Limb (tissue), 2 donors: Measurements from ENCODE around the gene CACNA1E.

Experiments
- DNase-seq, 2 donors: peaks; one replicate each; pipeline ENCODE4 v3.0.0-alpha.2; 2016; ENCODE audit errors: extremely low spot score in 2 of 2

The CACNA1E gene

DNA sequence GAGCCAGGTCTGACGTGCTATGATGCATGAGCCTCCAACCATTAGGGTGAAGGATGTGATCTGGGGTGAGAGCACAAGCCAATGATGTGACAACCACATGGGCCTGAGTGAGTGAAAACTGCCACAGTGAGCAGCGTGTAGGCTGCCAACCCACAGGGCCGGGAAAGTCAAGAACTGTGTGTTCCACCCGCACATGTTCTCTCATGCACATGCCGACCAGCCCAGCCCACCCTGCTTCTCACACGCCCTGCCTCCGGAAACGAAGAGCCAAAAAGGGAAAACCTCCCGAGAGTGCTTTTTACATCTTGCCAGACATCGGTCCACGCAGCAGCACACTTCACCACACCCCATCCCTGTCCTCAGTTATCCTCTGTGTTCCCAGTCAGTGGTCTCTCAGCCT is 197.0 kb downstream of the CACNA1E start:
- DNase-seq: no peak

DNA sequence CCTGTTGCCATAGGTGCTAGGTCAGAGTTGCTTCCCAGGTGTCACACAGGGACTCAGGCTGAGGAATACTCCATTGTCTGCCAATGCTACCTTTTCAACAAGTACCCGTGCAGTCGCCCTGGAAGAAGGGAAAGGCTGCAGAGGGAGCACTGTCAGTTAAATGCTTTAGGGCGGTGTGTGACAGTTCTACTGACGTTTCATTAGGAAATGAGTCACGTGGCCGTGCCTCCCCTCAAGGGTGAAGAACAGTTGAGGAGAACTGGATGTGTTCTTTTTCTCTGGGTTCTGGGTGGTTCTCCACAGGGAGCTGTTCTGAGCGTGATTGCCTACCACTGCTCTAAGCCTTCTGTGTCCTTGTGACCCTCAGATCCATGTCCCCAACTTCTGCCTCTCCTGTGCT is 197.6 kb downstream of the CACNA1E start:
- no peak for DNase-seq

DNA sequence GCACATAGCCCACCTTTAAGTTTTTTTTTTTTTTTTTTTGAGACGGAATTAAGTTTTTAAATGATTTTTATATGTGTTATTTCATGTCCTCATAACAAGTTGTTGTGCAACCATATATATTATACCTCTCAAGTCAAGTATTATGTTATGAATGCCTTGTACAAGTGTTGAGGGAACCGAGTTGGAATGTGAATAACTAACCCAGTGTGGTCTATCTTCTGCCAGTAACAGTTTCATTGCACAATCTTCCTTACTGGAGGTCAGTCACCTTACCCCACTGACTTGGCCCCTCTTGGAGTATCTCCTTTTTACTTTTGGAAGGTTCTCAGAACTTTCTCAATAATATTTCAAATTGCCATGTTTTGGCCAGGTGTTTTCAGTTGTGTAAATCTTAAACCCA is 201.9 kb downstream of the CACNA1E start:
- no peak for DNase-seq

DNA sequence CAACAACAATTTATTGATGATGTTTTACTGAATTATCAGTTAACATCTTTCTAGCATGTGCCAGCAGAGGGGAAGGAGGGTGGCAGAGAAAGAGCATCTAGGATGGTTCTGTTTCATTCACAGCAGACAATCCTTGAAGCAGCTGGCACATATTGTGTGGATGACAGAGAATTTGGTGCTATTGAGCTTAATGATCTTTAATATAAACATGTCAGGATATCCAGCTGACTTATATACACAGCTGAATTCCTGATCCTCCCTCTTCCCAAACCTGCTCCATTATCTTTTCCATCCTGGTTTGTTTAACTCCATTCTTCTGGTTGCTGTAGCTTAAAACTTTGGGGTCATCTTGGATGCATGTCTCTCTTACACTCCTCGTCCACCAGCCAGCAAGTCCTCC is 218.6 kb downstream of the CACNA1E start:
- no peak for DNase-seq

DNA sequence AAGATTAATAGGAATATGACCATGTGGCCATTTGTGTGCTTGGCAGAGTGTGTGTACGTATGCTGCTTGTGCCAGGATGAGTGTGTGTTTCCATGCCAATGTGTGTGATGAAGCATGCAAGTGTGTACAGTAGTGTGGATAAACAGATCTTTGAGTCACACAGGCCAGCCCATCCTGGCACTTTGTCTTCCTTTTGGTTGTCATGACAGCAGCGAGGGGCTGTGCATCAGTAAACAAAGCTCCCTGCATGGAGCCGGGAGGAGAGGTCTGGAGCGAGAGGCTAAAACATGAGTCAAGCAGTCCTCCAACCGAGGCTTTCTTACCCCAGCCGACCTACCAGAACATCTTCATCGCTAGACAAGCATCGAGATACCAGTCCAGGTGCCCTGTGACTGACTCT is 221.2 kb downstream of the CACNA1E start:
- no peak for DNase-seq

DNA sequence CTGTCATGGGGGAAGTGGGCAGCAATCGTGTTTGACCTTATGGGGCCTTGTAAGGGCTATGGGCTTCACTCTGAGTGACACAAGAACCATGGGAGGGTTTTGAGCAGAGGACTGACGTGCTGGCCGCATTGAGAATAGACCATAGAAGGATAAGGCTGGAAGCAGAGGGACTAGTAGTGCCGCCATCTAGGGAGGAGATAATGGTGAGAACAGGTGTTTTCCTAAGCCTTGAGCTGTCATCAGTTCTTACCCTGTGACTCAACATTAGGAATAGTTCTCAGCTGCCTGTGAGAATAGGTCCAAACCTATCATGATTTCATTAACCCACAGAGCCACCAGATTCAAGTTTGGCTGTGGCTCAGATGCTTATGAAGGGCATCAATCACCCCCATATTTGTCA is 228.5 kb downstream of the CACNA1E start:
- no peak for DNase-seq

DNA sequence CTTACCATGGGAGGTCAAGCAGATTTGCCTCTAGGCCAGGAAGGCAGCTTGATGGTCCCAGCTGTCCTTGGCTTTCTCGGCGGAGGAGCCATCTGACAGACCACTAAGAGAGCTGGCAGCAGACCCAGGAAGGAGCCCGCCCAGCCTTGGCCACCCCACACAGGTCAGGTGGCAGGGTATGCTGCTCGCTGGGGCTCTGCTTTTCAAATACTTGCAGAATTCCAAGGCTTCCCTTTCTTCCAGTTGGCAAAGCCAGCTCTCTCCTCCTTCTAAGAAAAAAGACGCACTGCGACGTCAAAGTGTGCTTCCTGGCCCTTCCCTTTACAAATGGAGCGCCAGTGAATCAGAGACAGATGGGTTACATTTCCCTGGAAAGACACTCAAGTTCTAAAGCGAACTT is 229.4 kb downstream of the CACNA1E start:
- DNase-seq: no peak

DNA sequence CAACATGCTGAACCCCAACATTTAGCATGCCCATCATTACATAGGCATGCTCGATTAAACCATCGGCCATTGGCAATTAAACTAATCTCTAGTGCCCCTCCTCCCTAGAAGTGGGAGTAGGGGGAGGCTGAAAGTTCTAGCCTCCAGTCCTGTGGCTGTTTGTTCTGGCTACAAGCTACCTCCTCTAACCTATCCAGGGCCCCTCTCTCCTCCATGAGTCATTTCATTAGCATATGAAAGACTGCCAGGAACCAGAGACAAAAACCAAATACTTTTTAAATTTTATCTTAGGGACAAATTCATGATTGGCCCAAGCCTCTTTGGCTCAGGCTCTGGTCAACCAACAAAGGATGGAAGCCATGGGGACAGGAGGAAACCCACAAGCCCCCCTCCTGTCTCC is 231.1 kb downstream of the CACNA1E start:
- DNase-seq: no peak

DNA sequence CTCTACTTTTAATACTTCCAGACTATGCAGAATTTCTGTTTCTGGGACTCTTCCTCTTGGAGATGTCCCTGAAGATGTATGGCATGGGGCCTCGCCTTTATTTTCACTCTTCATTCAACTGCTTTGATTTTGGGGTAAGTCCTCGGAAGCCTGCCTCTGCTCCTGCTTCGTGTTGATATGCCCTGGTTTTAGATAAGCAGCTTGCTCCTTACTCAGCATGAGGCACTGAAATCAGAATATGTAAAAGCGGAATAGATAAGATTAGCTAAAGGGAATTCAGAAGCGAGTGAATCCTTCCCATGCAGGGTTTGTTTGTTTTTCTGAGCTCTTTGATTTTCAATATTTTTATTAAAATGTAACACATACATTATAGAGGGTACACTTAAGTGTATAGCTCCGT is 234.7 kb downstream of the CACNA1E start:
- no peak for DNase-seq

DNA sequence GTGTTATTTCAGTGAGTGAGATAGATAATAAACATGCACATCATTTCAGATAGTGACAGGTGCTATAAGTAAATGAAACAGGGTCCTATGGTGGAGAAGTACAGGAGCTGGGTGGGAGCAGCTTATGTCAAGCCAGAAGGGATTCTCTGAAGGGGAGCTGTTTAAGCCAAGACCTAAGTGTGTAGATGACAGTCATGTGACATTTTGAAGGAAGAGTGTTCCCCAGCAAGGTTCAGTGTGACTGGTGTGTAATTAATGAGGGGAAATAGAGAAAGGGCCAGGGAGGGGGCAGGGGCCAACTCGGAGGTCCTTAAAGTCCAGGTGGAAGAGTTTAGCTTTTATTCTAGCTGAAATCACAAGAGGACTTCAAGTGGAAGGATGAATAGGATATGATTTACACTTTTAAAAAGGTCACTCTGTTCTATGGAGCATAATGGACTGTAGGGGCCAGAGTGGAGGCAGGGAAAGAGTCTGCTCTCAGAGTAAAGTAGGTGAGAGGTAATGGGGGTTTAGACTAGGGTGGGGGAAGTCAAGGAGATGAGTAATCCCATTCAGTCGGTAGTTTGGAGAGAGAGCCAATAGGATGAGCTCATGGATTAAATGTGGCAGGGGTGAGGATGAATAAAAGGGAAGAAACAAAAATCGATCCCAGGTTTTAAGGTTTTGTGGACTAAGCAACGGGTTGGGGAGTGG is 243.1 kb downstream of the CACNA1E start:
- no peak for DNase-seq

DNA sequence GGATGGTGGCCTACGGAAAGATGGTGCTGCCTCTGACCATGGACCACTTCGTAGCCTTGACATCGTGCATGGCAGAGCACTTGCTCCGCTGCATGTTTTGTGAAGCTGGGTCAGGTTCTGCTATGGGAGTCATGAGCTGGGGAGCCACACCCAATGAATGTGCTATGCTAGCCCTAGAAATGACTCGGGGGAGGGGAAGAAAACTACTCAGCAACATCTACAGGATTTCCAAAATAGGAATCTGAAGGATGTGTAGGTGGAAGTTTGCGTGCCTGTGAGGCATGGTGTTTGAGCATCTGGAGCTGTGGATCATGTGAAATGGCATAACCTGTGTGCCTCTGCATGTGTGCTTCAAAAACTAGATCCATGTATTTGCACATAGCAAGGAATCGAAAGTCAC is 247.3 kb downstream of the CACNA1E start:
- no peak for DNase-seq

DNA sequence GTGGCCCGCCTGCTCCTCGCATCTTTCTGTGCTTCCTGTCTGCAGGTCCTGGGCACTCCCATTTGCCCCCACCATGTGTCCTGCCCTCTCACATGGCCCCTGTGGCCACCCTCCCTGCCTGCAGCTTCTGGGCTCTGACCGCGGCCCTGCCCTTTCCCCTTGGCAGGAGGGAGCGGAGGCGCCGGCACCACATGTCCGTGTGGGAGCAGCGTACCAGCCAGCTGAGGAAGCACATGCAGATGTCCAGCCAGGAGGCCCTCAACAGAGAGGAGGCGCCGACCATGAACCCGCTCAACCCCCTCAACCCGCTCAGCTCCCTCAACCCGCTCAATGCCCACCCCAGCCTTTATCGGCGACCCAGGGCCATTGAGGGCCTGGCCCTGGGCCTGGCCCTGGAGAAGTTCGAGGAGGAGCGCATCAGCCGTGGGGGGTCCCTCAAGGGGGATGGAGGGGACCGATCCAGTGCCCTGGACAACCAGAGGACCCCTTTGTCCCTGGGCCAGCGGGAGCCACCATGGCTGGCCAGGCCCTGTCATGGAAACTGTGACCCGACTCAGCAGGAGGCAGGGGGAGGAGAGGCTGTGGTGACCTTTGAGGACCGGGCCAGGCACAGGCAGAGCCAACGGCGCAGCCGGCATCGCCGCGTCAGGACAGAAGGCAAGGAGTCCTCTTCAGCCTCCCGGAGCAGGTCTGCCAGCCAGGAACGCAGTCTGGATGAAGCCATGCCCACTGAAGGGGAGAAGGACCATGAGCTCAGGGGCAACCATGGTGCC is 249.1 kb downstream of the CACNA1E start:
- DNase-seq: no peak

DNA sequence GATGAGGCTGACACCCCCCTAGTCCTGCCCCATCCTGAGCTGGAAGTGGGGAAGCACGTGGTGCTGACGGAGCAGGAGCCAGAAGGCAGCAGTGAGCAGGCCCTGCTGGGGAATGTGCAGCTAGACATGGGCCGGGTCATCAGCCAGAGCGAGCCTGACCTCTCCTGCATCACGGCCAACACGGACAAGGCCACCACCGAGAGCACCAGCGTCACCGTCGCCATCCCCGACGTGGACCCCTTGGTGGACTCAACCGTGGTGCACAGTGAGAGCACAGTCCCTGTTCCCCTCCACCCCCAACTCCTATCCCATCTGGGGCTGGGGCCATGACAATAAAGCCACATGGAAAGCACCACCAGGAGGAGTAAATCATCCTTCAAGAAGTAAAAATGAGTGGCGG is 250.2 kb downstream of the CACNA1E start:
- no peak for DNase-seq

DNA sequence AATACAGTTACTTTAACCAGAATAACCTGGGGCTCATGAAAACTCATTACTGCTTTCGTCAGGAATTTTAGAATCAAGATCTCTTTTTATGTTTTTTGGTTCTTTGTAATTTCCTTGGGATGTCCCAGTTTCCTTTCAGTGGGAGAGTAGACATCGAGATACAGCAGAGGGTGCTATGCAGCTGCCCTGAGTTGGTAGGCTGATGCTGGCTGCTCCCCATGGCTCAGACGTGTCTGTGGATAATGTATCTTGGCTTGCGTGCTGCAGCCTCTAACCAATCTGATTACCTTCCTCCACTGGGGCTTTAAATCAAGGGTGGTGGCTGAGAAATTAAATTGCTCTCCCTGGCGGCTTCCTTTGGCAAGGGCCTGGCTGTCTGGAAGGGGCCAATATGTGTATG is 253.7 kb downstream of the CACNA1E start:
- no peak for DNase-seq

DNA sequence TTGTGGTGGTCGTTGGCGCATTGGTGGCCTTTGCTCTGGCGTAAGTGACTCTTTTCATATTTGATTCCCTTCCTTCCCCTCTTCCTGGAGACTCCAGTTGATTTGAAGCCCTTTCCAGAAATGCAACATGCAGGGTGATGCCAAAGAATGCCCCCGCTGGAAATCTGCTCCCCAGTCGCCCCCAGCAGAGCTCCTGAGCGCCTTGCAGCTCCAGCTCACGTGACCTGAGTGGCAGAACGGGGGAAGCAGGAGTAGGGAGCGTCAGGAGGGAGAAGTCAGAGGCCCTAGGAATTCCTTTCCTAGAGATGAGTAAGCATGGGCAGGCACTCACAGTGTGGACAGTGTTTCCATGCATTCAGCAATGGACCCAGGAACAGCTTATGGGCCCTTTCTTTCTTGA is 255.9 kb downstream of the CACNA1E start:
- no peak for DNase-seq

DNA sequence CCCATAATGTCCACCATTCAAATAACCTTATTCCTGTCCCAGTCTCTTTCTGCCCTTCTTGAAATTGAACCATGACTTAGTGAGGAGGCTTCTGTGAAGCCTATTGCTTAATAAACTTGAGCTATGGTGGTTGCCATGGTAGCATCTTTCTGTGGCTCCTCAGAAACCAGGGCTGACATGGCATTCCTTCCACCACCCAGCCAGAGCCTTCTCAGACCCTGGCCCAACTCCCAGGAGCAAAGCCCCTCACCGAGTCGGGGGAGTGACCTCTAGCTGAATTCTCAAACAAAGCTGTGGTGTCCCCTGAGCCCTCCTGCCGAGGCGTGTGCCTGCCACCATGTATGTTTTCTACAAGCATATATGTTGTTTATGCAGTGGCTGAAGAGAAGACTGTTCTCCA is 259.1 kb downstream of the CACNA1E start:
- peak in 1 of 2 donors; percentile 50 for DNase-seq

DNA sequence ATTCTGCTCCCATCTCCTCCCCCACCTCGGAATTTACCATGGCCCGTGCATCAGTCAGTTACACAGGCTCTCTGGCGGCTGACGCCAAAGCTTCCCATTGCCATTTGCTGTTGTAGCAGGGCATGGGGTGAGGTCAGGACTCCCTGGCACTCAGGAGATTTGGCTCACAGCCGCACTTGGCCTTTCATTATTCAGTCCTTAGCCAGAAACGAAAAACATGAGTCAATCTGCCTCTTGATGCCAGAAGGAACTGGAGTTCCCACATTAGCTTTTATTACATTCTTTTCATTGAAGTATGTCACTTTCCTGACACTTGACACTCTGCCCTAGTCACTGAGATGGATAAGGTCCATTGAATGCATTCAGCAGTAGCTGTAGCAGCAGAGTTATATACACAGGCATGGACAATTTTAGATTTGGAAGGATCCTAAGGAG is 260.6 kb downstream of the CACNA1E start:
- DNase-seq: no peak

DNA sequence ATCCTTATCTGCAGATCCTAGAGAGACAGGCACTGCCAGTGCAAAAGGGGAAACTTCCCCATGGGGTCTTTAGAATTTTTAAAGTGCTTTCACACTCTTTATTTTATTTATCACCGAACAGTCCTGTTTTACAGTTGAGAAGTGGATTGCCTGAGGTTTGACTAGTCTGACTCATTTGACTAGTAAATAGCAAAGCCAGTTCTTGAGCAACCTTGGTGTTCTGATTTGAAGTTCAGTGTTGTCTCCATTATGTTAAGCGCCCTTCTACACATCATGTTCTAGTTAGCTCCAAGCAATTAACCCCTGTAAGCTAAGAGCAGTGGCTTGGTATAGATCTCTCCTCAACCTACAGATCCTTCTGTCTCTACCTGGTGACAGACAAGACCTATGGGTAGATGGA is 262.9 kb downstream of the CACNA1E start:
- DNase-seq: no peak

DNA sequence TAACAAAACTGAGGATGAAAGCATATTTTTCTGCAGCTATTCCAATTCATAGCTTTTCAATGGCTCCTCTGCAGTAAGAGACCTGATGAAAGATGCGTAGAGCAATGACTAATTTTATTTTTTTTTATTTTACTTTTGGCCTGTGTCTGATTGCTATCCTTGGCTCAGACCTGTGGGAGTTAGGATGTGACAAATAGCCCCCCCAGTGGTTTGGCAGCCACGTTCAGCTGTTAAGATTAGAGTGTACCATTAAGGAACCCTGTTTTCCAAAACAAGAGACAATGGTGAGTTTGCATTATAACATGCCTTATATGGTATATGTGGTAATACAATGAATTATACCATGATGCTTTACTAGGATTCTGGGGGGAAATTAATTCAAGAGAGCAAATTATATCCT is 264.7 kb downstream of the CACNA1E start:
- DNase-seq: no peak

DNA sequence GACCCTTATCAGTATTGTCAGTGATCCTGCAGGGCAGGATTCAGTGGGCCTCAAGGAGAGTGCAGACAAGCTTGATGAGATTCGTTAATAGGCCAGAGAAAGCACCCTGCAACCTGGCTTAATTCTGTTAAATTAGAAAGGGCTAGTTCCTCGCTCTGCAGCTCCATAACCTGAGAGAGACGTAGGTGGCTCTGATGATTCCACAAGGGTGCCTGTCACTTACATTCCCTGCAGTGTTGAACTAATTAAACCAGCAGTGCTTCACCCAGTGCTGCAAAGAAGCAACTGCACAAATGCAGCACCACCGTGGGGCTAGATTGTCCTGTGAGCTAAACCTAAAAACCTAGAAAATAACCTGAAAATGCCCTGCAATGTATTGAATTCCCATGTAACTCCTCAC is 270.8 kb downstream of the CACNA1E start:
- DNase-seq: no peak

DNA sequence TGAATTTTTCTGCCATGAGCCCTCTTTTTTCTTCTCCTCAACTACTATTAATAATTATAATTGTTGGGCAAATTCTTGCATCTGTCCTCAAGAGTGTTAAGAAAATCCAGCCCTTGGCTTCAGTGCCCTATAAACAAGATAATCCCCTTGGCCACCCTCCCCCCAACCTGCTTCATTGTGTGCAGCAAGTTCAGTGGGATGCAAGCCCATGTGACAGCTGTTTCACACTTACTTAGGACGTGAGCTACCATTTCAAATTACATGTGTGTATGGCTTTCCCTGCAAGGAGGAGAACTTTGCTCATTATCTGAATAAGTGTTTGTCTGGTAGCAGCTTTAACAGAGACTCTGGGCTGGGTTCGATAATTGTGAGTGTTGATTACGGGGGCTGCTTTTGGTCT is 276.2 kb downstream of the CACNA1E start:
- DNase-seq: peak in 1 of 2 donors; percentile 13

DNA sequence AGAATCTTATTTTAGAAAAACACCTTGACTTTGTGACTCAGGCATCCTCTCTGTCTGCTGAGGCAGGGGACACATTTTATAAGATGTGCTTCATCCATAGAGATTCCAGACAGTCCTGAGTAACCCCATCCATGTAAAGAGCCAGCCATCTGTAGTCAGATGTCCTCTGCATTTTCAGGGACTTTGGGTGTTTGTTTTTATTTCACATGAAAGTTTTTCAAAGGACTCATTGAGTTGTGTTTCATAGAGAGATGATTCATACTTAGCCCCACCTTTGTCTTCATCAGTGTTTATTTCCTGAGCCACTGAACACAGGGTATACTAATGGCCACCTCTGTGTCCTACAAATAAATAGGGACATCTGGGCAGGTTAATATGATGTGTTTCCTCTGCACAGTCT is 280.4 kb downstream of the CACNA1E start:
- DNase-seq: no peak

DNA sequence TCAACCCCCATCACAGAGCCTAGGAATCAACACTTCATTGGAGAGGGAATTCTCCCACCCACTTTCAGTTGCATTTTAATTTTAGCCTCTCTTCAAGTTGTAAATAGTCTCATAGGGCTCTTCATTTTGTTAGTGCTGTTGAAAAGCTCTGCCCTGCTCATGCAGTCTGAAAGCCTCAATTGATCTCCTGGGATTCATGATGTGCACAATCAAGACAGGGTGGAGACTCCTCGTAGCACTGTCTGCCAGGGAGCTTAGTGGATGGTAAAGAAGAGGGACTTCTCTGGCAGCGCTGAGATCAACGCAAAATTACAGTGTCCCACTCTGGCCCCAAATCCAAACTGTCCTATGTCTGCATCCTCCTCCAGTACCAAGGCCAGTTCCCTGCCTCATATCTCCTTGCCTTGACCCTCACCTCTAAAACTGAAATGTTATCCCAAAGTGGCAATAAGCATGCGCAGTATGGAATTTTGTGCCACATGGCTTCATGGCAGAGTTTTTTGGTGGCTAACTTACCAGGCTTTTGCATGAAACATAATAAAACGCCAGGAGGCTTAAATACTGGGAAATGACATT is 282.2 kb downstream of the CACNA1E start:
- DNase-seq: no peak
